K562 (cell line): ENCODE data around the gene TMEM59. TPM values are rescaled to one million over a fixed set of nuclear protein-coding genes. Genes with fewer than 3 reads are reported as not detected.
A peak's percentile ranks its signal among the peaks of the same experiment; 100 is the strongest.

Source experiments
- CGGBP1 ChIP-seq: fragments of 250-450 bp; sonication (Bioruptor Pico); IDR thresholded peaks from 2 replicates; pipeline ENCODE4 v1.9.0; 2021; ENCODE audit warnings: mild to moderate bottlenecking
- MIER1 ChIP-seq: fragments of 450-650 bp; IDR thresholded peaks from 2 replicates; pipeline ENCODE4 v1.6.1; 2016; ENCODE audit warnings: antibody characterized with exemption, mild to moderate bottlenecking, low read depth
- REST ChIP-seq, 2 experiments: fragments of 450-650 bp; formaldehyde crosslinking in 1 of 2; IDR thresholded peaks; 2 replicates each; pipeline versions ENCODE4 v1.4.0 to v1.6.1; 2014 to 2020; ENCODE audit warnings: mild to moderate bottlenecking in 2 of 2, borderline replicate concordance in 1 of 2, low read depth in 1 of 2
- RREB1 ChIP-seq: fragments of 250-450 bp; sonication (Bioruptor Pico); IDR thresholded peaks from 2 replicates; pipeline ENCODE4 v1.4.0; 2020
- TRIM25 ChIP-seq: fragments of 450-650 bp; IDR thresholded peaks from 2 replicates; pipeline ENCODE4 v1.7.0; 2016; ENCODE audit warnings: borderline replicate concordance
- ZNF280A ChIP-seq: fragments of 450-650 bp; IDR thresholded peaks from 2 replicates; pipeline ENCODE4 v1.6.1; 2018; ENCODE audit warnings: mild to moderate bottlenecking, low read depth; ENCODE audit not compliant: partially characterized antibody
- ZNF551 ChIP-seq: fragments of 250-450 bp; sonication (Bioruptor Pico); IDR thresholded peaks from 2 replicates; pipeline ENCODE4 v1.5.0; 2021; ENCODE audit warnings: mild to moderate bottlenecking, moderate library complexity
- polyA plus RNA-seq, 8 experiments: library from polyadenylated mRNA; depleted of rRNA in 4 of 8; stranded (reverse) in 5 of 8; unstranded in 3 of 8; fragments of >200 nt; fragmentation: Nextera tagmentation in 2 of 8; fragmentation: Illumina TruSeq in 1 of 8; extraction: Ambion mirVana in 2 of 8; extraction: Trizol in 1 of 8; gene quantifications; 2 replicates each; pipeline versions ENCODE4 v1.2.1 to v1.2.3, GENCODE V29; 2011 to 2014; ENCODE audit warnings: inconsistent platforms in 1 of 8, missing spikeins in 1 of 8
- total RNA-seq, 7 experiments: library from RNA; depleted of rRNA in 6 of 7; stranded (reverse); fragments of >200 nt in 6 of 7; fragmentation: Illumina TruSeq in 2 of 7; extraction: Trizol in 2 of 7; gene quantifications; 2 replicates each; pipeline versions ENCODE4 v1.2.1 to v1.2.3, GENCODE V29; 2011 to 2021; ENCODE audit warnings: low replicate concordance in 1 of 7

Gene TMEM59
- total and polyA plus RNA-seq, 9 of the 15 experiments (the other 6 are each of a cell fraction or from before 2014, with no cell fraction given), result 93.1 to 316 (median 151) TPM

- TF ChIP-seq TRIM25, result no peak
- TF ChIP-seq CGGBP1 (CRISPR knock-in tag), result no peak
- TF ChIP-seq MIER1, result no peak; the same call in 1 of the 2 replicates
- peak; percentile 42; the same call in 1 of the 2 replicates for TF ChIP-seq REST (IDR thresholded peaks at IDR 0.05; ENCODE audit: borderline replicate concordance)
- TF ChIP-seq REST (CRISPR knock-in tag; IDR thresholded peaks at IDR 0.05; ENCODE audit: low read depth), result no peak
- TF ChIP-seq ZNF280A, result no peak
- no peak for TF ChIP-seq ZNF551 (CRISPR knock-in tag)
- no peak for TF ChIP-seq RREB1 (CRISPR knock-in tag)
Measured at GRCh38 chr1:54052934-54053744, at the start of gene TMEM59, which contains the start of gene TCEANC2 (continued).
